Measurements from ENCODE around the gene PRR14L. TPM values are rescaled to one million over a fixed set of nuclear protein-coding genes. Genes with fewer than 3 reads are reported as not detected.
"Not testable (repeated sequence)": the region's sequence is repeated elsewhere in the genome, so short reads cannot be mapped to it uniquely, and the experiment has no call there.

The PRR14L gene
- total and polyA plus RNA-seq, 10 donors, result 3.9 to 65.4 (median 41.3) TPM

DNA sequence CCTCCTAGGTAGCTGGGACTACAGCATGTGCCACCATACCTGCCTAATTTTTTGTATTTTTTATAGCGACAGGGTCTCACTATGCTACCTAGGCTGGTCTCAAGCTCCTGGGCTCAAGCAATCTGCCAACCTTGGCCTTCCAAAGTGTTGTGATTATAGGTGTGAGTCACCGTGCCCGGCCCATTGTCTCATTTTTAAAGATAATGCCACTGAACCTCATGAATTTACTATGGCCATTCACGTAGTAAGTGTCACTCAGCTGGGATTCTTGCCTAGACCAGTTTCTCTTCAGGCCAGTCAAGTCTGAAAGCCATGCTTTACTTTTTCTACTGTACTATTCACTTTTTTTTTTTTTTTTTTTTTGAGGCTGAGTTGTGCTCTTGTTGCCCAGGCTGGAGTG, 26.3 kb upstream of the PRR14L start:
- TF ChIP-seq POLR2AphosphoS5 (IDR thresholded peaks at IDR 0.05), result no peak
- TF ChIP-seq, protein P1, sequence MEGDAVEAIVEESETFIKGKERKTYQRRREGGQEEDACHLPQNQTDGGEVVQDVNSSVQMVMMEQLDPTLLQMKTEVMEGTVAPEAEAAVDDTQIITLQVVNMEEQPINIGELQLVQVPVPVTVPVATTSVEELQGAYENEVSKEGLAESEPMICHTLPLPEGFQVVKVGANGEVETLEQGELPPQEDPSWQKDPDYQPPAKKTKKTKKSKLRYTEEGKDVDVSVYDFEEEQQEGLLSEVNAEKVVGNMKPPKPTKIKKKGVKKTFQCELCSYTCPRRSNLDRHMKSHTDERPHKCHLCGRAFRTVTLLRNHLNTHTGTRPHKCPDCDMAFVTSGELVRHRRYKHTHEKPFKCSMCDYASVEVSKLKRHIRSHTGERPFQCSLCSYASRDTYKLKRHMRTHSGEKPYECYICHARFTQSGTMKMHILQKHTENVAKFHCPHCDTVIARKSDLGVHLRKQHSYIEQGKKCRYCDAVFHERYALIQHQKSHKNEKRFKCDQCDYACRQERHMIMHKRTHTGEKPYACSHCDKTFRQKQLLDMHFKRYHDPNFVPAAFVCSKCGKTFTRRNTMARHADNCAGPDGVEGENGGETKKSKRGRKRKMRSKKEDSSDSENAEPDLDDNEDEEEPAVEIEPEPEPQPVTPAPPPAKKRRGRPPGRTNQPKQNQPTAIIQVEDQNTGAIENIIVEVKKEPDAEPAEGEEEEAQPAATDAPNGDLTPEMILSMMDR (IDR thresholded peaks at IDR 0.05 in 8 of 11, conservative IDR thresholded peaks at IDR 0.05 in 3 of 11), result no peak
- TF ChIP-seq POLR2A (IDR thresholded peaks at IDR 0.05), result no peak
- DNase-seq, result no peak
- intact Hi-C loops (cut with DNase I; ENCODE audit: low total_unique reads), result no loop called here
- 90 to 95% (median 94%) methylated on average over 4 of the region's 4 CpGs for WGBS, 5 donors
- Histone ChIP-seq H3K4me1 (no peaks in the 10 kb centered on the region), H3K27ac (no peak overlapping the region), H3K36me3 (peaks cover 0 to 100% (median 73%) of the 10 kb centered on the region in 6 donors), H3K9me3 (no peaks in the 10 kb centered on the region), H3K27me3 (replicated peaks in 1 of 7) (no peaks in the 10 kb centered on the region), H3K4me3 (no peak overlapping the region)

DNA sequence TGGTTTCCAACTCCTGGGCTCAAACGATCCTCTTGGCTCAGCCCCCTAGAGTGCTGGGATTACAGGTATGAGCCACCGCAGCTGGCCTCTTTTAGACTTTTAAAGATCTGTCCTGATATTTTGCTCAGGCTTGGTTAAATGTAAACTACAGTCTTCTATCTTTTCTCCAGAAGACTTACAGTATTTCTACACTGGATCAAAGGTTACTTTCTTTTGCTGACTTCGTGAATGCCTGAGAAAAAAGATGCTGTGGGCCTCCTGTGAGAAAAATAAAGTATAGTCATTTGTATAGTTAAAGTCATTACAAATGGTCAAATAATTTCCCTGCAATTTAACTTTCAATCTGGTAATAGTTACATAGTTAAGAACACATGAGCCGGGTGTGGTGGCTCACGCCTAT, 23.5 kb upstream of the PRR14L start:
- DNase-seq, result no peak
- intact Hi-C loops (cut with DNase I; ENCODE audit: low total_unique reads), result no loop called here
- no peaks in the 10 kb centered on the region for H3K27me3 ChIP-seq (replicated peaks in 1 of 7)
- H3K36me3 ChIP-seq, result peaks cover 0 to 100% (median 74%) of the 10 kb centered on the region in 6 donors
- 91 to 96% (median 93%) methylated on average over 5 of the region's 5 CpGs for WGBS, 5 donors
- TF ChIP-seq, protein P1 (IDR thresholded peaks at IDR 0.05 in 8 of 11, conservative IDR thresholded peaks at IDR 0.05 in 3 of 11), result no peak
- no peak for TF ChIP-seq POLR2A (IDR thresholded peaks at IDR 0.05)
- TF ChIP-seq POLR2AphosphoS5 (IDR thresholded peaks at IDR 0.05), result no peak
- no peaks in the 10 kb centered on the region for H3K9me3 ChIP-seq
- no peak overlapping the region for H3K4me3 ChIP-seq
- H3K27ac ChIP-seq, result no peak overlapping the region
- H3K4me1 ChIP-seq, result no peaks in the 10 kb centered on the region

DNA sequence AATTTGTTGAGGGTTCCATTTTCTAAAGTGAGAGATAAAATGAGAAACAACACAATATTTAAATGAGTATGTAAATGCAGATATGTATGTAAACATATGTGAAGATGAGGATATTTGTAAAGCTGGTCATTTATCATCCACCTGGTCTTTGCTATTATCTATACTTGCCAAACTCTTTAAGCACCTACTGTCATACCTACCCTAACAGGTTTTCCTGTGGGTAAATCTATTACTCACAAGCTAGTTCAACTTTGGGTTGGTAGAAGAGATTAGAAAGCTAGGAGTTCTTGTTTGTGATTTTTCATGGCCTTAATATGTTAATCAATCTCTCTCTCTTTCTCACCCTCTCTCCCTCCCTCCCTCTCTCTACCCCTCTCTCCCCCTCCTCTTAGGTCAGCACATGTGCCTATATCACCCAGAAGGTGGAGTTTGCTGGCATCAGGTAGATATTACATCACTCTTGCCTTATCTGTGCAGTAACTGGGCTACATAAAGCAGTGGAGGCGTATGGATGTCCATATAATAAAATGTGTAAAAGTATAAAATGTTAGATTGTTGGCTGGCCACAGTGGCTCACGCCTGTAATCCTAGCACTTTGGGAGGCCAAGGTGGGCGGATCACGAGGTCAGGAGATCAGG, 18.6 kb upstream of the PRR14L start:
- Histone ChIP-seq H3K4me3 (no peak overlapping the region), H3K27me3 (replicated peaks in 1 of 7) (no peaks in the 10 kb centered on the region), H3K36me3 (peaks cover 0 to 100% (median 87%) of the 10 kb centered on the region in 6 donors), H3K4me1 (no peaks in the 10 kb centered on the region), H3K9me3 (no peaks in the 10 kb centered on the region), H3K27ac (no peak overlapping the region)
- DNase-seq, result no peak
- intact Hi-C loops (cut with DNase I; ENCODE audit: low total_unique reads), result no loop called here
- 88 to 96% (median 94%) methylated on average over 4 of the region's 4 CpGs for WGBS, 5 donors
- TF ChIP-seq POLR2AphosphoS5 (IDR thresholded peaks at IDR 0.05) (no peak), POLR2A (IDR thresholded peaks at IDR 0.05) (no peak)
- TF ChIP-seq, protein P1 (IDR thresholded peaks at IDR 0.05 in 8 of 11, conservative IDR thresholded peaks at IDR 0.05 in 3 of 11), result no peak

DNA sequence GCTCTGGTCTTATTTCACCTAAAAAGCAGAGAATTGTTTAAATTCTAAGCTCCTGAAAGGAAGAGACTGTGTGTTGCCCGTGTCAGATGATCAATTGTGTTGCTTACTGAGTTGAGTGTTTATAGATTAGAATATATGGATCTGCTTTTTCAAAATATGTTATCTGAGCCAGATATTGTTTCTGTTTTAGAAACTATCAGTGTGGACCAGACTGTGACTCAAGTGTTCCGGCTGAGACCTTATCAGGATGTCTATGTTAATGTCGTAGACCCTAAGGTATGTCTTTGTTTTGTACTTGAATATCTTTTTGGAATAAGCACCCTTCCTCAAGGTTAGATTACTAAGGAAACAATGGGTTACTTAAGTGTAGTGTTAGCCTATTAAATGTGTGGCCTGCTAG, 14.9 kb upstream of the PRR14L start:
- H3K27me3 ChIP-seq (replicated peaks in 1 of 7), result no peaks in the 10 kb centered on the region
- H3K36me3 ChIP-seq, result peaks cover 0 to 100% (median 85%) of the 10 kb centered on the region in 6 donors
- 96 to 99% (median 98%) methylated on average over 3 of the region's 3 CpGs for WGBS, 5 donors
- H3K27ac ChIP-seq, result no peak overlapping the region
- H3K4me3 ChIP-seq, result no peak overlapping the region
- no peaks in the 10 kb centered on the region for H3K4me1 ChIP-seq
- TF ChIP-seq, protein P1 (IDR thresholded peaks at IDR 0.05 in 8 of 11, conservative IDR thresholded peaks at IDR 0.05 in 3 of 11), result no peak
- no peak for TF ChIP-seq POLR2A (IDR thresholded peaks at IDR 0.05)
- TF ChIP-seq POLR2AphosphoS5 (IDR thresholded peaks at IDR 0.05), result no peak
- DNase-seq, result no peak
- no peaks in the 10 kb centered on the region for H3K9me3 ChIP-seq
- intact Hi-C loops (cut with DNase I; ENCODE audit: low total_unique reads), result no loop called here

DNA sequence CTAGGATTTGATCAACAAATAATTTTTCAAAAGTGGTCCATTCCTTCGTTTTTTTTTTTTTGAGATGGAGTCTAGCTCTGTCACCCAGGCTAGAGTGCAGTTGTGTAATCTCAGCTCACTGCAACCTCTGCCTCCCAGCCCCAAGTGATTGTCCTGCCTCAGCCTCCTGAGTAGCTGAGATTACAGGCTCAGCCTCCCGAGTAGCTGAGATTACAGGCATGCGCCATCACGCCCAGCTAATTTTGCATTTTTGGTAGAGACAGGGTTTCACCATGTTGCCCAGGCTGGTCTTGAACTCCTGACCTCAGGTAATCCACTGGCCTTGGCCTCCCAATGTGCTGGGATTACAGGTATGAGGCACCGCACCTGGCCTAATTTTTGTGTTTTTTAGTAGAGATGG, 8.9 kb upstream of the PRR14L start:
- H3K27me3 ChIP-seq (replicated peaks in 1 of 7); intact Hi-C loops (cut with DNase I; ENCODE audit: low total_unique reads); H3K4me3 ChIP-seq; DNase-seq; H3K9me3 ChIP-seq; H3K27ac ChIP-seq: not testable (repeated sequence)
- WGBS, 5 donors, result 86 to 95% (median 92%) methylated on average over 5 of the region's 5 CpGs
- H3K4me1 ChIP-seq, result peaks cover 6 to 36% (median 17%) of the 10 kb centered on the region in 6 donors
- H3K36me3 ChIP-seq, result peaks cover 0 to 74% (median 54%) of the 10 kb centered on the region in 6 donors
